HUES6 (cell line): ENCODE data around the gene ACOT2.

Source experiments
- H3K27ac ChIP-seq: 2 replicates; pipeline ENCODE4 v1.7.0; 2013; ENCODE audit warnings: low read depth, mild to moderate bottlenecking, low read length, inconsistent platforms
- H3K27me3 ChIP-seq: 2 replicates; pipeline ENCODE4 v1.6.1; 2013; ENCODE audit warnings: low read length; ENCODE audit not compliant: control insufficient read depth, insufficient read depth
- H3K36me3 ChIP-seq: 2 replicates; pipeline ENCODE4 v1.6.1; 2013; ENCODE audit warnings: low read length; ENCODE audit not compliant: control insufficient read depth, insufficient read depth
- H3K4me1 ChIP-seq: 2 replicates; pipeline ENCODE4 v1.6.1; 2013; ENCODE audit warnings: low read length; ENCODE audit not compliant: control insufficient read depth, insufficient read depth
- H3K4me3 ChIP-seq: 2 replicates; pipeline ENCODE4 v1.5.1; 2013; ENCODE audit warnings: low read depth, low read length
- H3K9ac ChIP-seq: one replicate; pipeline ENCODE4 v1.6.1; 2013; ENCODE audit warnings: mild to moderate bottlenecking, low read length
- H3K9me3 ChIP-seq: 2 replicates; pipeline ENCODE4 v1.6.1; 2013; ENCODE audit warnings: low read depth, low read length; ENCODE audit not compliant: control insufficient read depth, insufficient read depth

The ACOT2 gene

DNA sequence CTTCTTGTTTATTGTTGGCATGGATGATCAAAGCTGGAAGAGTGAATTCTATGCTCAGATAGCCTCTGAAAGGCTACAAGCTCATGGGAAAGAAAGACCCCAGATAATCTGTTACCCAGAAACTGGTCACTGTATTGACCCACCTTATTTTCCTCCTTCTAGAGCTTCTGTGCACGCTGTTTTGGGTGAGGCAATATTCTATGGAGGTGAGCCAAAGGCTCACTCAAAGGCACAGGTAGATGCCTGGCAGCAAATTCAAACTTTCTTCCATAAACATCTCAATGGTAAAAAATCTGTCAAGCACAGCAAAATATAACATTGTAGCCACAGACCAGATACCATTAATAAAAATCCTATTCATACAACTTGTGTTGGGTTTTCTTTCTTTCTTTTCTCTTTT, 50.5 kb downstream of the ACOT2 start:
- H3K9me3 ChIP-seq, result 0 out of 2 replicates have a peak, but pooled peaks cover 5% of the 10 kb centered on the region
- H3K36me3 ChIP-seq, result no peaks in the 10 kb centered on the region
- no peak overlapping the region for H3K4me3 ChIP-seq
- no peak overlapping the region for H3K9ac ChIP-seq
- no peak overlapping the region for H3K27ac ChIP-seq
- peaks cover 4% of the 10 kb centered on the region; the same call in 1 of the 2 replicates for H3K4me1 ChIP-seq
- no peaks in the 10 kb centered on the region for H3K27me3 ChIP-seq

DNA sequence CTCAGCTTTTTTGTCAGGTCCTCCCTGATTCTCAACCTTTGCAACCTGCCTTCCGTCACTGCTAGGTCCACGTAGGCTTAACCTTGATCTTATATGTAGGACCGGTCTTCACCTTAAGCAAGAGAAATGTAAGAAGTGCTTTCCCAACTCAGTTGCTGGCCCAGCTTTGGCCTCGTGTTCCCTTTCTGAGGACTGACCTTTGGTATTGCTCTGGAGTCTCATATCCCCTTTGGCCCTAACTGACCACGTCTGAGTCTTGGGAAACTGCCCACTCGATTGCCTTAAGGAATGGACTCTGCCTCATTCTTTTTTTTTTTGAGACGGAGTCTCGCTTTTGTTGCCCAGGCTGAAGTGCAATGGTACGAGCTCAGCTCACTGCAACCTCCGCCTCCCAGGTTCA, 51.3 kb downstream of the ACOT2 start:
- Histone ChIP-seq H3K4me1 (peaks cover 4% of the 10 kb centered on the region; the same call in 1 of the 2 replicates), H3K9me3 (0 out of 2 replicates have a peak, but pooled peaks cover 6% of the 10 kb centered on the region), H3K9ac (no peak overlapping the region), H3K27me3 (no peaks in the 10 kb centered on the region), H3K27ac (no peak overlapping the region), H3K4me3 (no peak overlapping the region), H3K36me3 (no peaks in the 10 kb centered on the region)

GRCh38 chr14:73623504-73624054, 54.6 kb downstream of the ACOT2 start:
- no peaks in the 10 kb centered on the region for H3K27me3 ChIP-seq
- 0 out of 2 replicates have a peak, but pooled peaks cover 6% of the 10 kb centered on the region for H3K9me3 ChIP-seq
- no peaks in the 10 kb centered on the region for H3K36me3 ChIP-seq
- no peaks in the 10 kb centered on the region for H3K4me1 ChIP-seq
- H3K4me3 ChIP-seq, result no peak overlapping the region
- H3K9ac ChIP-seq, result no peak overlapping the region
- no peak overlapping the region for H3K27ac ChIP-seq
